Subcutaneous adipose tissue (tissue), 4 donors: ENCODE results near the gene PRPH. TPM values are rescaled to one million over a fixed set of nuclear protein-coding genes. Genes with fewer than 3 reads are reported as not detected.

Experiments used
- total RNA-seq, 4 donors: library from RNA; depleted of rRNA; stranded (reverse); fragments of >200 nt; gene quantifications; one replicate each; pipeline ENCODE4 v1.1.0, GENCODE V29; 2016
- TF ChIP-seq, protein P1 (sequence below): fragments of 450-650 bp; IDR thresholded peaks from one replicate; pipeline ENCODE4 v1.5.1; 2016; ENCODE audit warnings: low read depth, mild to moderate bottlenecking, control low read depth, antibody characterized with exemption, moderate library complexity

The PRPH gene
- total RNA-seq, 4 donors from 2014 or later, result 0.19 to 0.88 TPM; not detected in 2

DNA sequence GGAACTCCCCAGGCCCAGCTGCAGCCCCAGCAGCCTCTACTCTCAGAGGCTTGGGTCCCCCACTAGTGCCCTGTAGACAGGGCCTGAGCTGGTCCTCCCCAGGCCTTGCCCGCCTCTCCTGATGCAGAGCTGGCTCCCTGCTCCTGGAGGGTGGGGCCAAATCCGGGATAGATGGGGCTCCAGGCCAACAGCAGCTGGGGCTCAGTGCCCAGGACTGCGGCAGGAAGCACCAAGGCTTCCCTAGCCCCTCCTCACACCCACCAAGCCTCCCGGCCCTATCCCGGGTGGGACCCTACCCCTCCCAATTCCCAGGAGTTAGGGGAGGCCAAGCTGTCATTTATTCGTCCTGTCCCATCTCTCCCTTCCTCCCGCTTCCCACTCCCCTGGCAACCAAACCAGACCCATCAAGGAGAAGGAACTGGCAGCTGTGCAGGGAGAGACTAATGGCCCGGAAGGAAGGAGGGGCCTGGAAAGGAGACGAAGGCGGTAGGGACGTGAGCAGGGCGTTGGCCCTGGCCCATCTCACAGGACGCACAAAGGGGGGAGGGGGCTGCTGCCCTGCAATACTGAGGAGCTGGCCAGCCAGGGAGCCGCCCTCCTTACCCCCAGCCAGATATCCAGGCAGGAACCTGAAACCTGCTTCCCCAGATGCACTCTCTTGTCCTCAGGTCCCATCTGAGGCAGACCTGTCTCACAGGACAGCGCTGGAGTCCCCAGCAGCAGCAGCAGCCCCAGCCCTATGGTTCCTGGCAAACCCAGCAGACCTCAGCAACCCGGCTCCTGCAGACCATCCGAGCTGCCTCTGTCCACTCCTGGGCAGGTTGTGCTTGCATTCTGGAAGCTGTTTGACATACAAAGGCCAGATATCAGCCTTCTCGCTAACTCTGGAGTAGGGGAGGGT, 1.6 kb upstream of the PRPH start:
- TF ChIP-seq, protein P1, sequence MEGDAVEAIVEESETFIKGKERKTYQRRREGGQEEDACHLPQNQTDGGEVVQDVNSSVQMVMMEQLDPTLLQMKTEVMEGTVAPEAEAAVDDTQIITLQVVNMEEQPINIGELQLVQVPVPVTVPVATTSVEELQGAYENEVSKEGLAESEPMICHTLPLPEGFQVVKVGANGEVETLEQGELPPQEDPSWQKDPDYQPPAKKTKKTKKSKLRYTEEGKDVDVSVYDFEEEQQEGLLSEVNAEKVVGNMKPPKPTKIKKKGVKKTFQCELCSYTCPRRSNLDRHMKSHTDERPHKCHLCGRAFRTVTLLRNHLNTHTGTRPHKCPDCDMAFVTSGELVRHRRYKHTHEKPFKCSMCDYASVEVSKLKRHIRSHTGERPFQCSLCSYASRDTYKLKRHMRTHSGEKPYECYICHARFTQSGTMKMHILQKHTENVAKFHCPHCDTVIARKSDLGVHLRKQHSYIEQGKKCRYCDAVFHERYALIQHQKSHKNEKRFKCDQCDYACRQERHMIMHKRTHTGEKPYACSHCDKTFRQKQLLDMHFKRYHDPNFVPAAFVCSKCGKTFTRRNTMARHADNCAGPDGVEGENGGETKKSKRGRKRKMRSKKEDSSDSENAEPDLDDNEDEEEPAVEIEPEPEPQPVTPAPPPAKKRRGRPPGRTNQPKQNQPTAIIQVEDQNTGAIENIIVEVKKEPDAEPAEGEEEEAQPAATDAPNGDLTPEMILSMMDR, result no peak

DNA sequence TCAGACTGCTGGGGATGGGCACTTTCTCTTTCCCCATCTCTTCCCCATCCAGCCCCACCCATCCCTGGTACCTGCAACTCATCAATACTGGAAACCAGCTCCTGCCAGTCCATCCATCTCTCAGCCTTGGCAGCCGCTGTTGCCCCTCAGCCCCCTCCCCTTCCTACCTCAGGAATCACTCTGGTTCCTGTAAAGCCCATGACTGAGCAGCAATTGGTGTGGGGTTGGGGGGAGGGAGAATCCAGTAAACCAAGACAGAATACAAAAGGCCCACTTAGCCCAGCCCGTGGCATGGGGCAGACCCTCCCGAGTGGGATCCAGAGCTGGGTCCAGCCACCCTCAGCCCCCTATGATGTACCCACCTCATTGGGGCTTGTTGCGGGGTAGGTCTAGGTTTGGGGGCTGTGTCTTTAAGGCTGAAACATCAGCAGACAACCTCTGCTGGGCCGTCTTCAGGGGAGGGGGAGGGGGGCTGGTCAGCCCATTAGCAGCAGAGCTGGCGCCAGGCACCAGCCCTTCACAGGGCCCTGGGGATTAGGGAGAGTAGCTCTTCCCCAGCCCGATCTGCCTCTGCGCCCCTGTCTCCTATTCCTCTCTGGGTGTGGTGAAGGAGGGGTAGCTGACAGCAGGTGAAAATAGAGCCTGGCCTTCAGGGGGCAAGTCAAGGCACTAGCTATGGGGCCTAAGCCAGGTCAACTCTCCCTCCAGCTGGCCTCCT, 702 bp upstream of the PRPH start:
- TF ChIP-seq, protein P1, result no peak

DNA sequence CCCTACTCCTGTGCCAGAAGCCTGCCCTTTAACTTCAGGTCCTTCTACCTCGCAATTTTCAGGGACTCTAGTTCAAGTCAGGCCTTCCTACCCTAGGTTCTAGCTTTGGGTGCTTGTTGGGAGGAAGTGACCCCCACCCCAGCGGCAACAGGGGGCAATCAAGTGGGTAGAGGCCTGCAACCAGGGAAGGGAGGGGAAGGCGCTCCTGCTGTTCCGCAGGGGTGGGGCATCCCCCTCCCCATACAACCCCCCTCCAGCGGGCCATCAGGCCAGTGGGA, 204 bp upstream of the PRPH start:
- TF ChIP-seq, protein P1, result no peak

DNA sequence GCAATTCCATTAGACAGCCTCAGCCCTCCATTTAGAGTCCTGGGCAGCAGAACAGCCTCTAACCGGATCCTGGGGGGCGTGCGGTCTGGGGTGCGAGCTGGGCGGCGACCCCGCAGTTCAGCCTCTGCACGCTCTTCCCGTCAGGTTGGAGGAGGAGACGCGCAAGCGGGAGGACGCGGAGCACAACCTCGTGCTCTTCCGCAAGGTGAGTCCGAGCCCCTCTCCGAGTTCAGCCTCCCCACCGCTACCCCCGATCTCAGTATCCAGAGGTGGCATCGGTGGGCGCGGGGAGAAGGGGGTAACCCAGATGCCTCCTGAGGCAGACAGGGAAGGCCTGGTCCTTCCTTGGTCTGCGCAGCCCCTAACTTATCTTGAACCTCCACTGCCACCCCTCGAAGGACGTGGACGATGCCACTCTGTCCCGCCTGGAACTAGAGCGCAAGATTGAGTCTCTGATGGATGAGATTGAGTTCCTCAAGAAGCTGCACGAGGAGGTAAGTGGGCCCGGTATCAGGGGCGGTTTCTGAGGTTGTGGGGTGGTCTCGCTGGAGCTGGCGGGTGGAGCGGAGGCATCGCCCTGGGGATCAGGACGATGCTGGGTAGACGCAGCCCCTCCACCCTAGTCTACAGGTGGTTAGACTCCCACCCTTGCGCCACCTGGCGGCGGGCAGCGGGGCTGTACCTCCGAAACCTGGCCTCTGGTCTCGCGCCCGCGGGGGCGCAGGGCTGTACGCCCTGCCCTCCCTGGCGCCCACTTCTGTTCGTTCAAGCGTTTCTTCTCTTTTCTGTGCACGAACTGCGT, 1.3 kb downstream of the PRPH start:
- TF ChIP-seq, protein P1, result no peak

DNA sequence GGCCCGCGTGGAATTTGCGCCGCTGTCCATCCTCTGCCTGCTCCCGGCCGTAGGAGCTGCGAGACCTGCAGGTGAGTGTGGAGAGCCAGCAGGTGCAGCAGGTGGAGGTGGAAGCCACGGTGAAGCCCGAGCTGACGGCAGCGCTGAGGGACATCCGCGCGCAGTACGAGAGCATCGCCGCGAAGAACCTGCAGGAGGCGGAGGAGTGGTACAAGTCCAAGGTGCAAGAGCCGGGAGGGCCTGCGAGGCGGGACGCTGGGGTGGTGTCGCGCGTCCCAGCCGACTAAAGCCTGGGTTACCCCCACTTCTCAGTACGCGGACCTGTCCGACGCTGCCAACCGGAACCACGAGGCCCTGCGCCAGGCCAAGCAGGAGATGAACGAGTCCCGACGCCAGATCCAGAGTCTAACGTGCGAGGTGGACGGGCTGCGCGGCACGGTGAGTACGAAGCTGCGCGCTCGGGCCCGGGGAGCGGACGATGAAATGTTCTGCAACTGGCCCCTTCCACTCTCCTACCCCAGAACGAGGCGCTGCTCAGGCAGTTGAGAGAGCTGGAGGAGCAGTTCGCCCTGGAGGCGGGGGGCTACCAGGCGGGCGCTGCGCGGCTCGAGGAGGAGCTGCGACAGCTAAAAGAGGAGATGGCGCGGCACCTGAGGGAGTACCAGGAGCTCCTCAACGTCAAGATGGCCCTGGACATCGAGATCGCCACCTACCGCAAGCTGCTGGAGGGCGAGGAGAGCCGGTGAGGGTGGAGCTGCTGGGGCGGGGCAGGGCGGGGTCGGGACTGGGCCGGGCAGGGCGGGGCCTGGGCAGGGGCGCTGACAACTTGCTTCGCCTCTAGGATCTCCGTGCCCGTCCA, 2.1 kb downstream of the PRPH start:
- TF ChIP-seq, protein P1, result no peak

DNA sequence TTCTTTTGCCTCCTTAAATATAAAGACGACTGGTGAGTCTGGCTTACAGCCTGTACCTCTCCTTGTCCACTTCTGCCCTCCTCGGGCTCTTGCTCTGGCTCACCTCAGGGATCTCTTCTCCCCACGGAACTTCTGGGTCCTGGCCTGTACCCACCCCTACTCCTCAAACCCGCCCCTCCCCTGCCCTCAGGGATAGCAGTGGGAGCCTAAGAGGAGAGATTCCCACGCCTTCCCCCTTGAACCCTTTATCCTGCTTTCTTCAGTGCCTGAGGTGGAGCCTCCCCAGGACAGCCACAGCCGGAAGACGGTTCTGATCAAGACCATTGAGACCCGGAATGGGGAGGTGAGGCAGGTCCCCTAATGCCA, 2.7 kb downstream of the PRPH start:
- TF ChIP-seq, protein P1, result no peak
